NB4 (cell line): ENCODE data around the gene SIGLEC10.

Source experiments
- POLR2A ChIP-seq: IDR thresholded peaks from 2 replicates; pipeline ENCODE4 v1.6.1; 2011; ENCODE audit warnings: mild to moderate bottlenecking; ENCODE audit not compliant: insufficient read length; ENCODE audit errors: extremely low read depth
- TF ChIP-seq, protein P1 (sequence below): IDR thresholded peaks from one replicate; pipeline ENCODE4 v1.5.1; 2012; ENCODE audit warnings: low read depth, low read length

DNA sequence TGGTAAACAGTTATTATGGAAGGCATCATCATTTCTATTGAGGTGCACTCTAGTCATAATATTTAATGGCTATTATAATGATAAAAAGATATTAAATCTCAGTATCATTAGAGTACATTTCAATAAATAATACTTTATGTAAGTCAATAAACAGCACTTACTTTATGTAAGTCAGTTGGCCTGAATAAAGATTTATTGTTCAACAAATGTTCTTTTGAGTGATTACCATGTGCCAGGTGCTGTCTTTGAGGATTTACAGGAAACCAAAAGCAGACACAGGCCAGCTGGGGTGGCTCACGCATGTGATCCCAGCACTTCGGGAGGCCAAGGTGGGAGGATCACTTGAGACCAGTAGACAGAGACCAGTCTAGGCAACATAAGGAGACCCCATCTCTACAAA is 40.0 kb downstream of the SIGLEC10 start:
- TF ChIP-seq, protein P1, sequence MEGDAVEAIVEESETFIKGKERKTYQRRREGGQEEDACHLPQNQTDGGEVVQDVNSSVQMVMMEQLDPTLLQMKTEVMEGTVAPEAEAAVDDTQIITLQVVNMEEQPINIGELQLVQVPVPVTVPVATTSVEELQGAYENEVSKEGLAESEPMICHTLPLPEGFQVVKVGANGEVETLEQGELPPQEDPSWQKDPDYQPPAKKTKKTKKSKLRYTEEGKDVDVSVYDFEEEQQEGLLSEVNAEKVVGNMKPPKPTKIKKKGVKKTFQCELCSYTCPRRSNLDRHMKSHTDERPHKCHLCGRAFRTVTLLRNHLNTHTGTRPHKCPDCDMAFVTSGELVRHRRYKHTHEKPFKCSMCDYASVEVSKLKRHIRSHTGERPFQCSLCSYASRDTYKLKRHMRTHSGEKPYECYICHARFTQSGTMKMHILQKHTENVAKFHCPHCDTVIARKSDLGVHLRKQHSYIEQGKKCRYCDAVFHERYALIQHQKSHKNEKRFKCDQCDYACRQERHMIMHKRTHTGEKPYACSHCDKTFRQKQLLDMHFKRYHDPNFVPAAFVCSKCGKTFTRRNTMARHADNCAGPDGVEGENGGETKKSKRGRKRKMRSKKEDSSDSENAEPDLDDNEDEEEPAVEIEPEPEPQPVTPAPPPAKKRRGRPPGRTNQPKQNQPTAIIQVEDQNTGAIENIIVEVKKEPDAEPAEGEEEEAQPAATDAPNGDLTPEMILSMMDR = no peak
- TF ChIP-seq POLR2A = no peak
